ENCODE data around the gene TTLL5.
A peak's percentile ranks its signal among the peaks of the same experiment; 100 is the strongest.

TTLL5 gene

DNA sequence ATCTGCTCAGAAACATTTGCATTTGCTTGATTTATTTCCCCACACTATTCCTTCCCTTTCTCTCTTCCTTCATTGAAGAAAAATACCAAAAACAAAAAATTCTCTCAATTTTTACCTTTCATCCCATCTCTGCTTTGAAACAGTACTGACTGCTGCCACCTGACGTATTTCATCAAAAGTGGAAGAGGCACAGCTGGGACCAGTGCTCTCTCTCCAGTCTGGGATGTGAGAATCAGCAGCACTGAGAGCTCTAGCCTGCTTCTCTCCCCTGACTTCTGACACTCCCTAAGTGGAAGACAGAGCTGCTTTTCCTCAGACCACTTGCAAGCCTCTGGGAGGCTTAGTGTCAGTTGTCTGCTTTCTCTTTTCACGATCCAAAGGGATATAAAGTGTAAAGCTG, 36.9 kb downstream of the TTLL5 start:
- DNase-seq (ENCODE audit: low read depth) = no peak

- no peak for DNase-seq (ENCODE audit: low read depth)
These were observed 38.3 kb downstream of the TTLL5 start for GRCh38 chr14:75699331-75699730.

DNA sequence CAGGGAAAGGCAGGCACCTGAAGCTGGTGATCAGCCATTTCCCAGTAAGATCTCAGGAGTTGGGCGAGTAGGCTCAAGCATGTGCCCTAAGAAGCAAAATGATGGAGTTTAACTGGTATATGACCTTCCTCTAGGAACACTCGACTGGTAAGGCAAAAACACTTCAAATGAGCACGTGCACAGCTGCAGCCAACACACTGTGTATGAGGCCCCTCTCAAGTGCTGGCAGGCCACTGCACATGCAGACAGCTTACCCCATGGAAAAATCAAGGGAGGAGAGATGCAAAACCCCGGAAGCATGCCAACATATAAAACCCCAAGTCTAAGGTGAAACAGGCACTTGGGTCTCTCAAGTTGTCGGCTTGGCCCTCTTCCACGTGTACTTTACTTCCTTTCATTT, 39.2 kb downstream of the TTLL5 start:
- no peak for DNase-seq (ENCODE audit: low read depth)

GRCh38 chr14:75702122-75702521, 41.1 kb downstream of the TTLL5 start:
- no peak for DNase-seq (ENCODE audit: low read depth)

- peak; percentile 3 for DNase-seq (ENCODE audit: low read depth)
These were observed 41.7 kb downstream of the TTLL5 start for GRCh38 chr14:75702616-75703261.

DNA sequence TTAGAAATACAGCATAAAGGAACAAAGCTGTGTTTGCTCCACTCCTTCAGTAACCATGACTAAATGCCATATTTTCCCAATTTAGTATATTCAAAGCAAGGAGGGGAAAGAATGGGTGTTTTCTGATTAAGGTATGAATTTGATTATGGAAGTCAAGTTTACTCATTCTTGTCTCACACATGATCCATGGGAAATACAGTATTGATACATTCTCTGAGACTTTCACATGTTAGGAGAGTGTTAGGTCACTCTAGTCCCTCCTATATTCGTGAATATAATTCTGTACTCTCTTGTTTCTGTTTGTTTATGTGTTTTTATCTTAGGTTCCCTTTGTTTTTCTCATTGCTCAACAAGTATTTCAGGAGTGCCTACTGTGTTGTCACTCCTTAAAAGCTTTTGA, 42.4 kb downstream of the TTLL5 start:
- no peak for DNase-seq (ENCODE audit: low read depth)

DNA sequence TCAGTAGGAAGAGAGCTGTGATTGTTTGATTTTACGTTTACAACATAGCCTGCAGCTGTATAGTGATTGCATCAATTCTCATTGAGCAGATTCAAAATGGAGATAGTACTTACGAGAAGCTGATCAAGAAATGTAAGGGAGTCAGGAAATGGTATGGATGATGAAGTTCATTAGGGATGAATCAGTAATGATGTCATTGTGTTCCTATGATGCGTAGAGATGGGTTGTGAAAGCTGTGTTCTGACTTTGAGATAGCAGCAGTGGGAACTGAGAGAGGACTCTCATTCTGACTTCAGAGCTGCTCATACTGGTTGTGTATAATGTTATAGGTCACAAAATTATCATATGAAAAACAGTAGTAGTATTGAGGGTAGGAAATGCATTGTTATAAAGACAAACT, 44.0 kb downstream of the TTLL5 start:
- no peak for DNase-seq (ENCODE audit: low read depth)

GRCh38 chr14:75709207-75709812, 48.3 kb downstream of the TTLL5 start:
- DNase-seq (ENCODE audit: low read depth) = peak; percentile 80

DNA sequence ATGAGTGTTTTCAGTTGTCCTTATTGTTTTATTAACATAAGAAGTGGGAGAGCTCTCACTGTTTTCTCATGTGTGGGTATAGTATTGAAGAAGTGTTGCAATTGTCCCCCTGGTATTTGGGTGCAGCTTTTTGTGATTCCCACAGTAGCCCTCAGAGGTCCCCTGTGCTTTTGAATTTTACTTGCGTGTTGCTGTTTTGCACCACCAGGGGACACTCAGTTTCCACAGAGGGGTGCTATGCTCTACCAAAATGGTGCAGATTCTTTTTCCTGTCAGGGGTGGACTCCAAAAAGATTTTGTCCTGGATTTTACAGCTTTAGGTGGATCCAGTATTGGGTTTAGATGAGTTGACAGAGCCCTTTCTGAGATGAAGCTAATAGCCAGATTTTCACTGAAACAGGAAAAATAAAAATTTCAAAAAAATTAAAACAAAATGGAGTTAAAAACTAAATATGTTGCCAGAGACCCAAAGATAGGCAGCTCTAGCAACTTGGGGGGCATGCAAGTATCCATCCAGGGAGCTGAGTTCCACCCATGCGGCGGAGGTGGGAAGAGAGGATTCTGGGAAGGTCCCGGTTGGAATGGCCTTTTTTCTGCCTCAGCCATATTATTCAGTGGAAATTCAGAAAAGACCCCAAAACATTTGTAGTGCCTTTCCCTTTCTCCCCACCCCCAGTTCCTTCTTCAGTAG, 50.2 kb downstream of the TTLL5 start:
- peak; percentile 68 for DNase-seq (ENCODE audit: low read depth)

DNA sequence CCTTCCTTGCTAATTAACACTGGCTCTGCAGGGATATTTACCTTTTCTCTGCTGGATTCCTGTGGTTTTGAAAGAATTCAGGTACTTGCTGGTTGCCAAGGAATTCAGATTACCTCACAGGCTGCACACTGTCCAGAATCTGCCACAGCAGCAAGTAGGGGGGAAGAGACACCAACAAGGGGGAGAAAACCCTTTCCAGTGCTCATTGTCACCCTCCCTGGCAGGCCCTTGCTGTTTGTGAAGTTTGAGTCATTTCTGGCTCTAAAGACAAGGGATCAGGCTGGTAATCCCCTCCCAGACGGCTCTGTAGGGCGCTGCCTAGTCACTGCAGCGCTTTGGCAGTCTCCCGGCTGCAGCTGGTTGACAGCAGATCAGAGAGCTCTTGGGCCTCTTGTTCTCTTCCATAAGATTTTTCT, 50.8 kb downstream of the TTLL5 start:
- DNase-seq (ENCODE audit: low read depth) = peak; percentile 85

GRCh38 chr14:75714991-75715390, 53.9 kb downstream of the TTLL5 start:
- DNase-seq (ENCODE audit: low read depth) = peak; percentile 59

DNA sequence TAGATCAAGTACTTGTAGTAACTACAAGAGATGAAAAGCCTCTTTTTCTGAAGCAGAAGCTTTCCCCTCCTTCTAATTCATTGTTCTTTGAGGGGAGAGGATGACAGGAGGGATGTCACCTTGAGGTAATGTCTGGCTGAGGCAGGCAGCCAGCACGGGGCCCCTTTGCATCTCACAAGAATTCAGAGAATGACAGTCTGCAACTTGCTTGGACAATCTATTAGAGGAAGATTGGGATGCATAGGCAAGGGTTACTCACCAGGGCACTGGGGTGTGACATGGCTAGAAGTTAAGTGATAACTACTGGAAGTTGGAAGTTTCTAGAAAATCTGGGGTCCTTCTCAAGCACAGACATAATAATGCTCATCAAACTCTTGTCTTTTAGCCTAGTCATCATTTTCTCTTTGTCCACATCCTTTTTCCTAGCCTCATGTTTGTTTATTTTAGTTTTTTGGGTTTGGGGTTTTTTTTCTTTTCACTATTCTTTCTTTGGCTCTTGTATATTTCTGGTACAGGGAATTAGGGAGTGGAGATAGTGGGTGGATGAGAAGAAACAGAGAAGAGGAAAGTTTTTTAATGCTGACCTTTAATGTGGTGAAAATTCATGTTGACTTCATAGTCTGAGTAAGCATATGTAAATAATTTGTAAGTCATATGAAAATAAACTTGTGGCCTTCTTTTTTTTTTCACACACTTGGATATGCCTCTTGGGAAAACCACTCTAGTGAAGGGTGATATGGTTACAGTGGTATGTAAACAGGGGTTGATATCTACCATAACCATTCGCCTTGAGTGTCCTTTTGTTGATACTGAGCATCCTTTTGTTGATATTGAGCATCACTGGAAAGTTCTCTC, 55.1 kb downstream of the TTLL5 start:
- peak; percentile 88 for DNase-seq (ENCODE audit: low read depth)

DNA sequence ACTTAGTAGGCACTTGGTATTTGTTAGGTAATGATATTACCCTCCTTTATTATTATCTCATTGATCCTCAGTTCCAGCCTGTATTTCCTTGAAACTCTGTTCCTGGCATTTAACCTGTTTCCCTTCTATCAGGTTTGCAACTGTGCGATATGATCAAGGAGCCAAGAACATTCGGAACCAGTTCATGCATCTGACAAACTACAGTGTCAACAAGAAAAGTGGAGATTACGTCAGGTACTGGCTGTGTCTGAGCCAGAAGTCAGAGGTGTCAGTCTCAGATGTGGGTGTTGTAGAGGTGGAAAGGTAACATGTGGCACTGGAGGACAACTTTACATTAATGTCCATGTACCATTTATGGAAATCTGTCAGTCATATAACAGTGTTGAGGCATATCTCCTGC, 56.7 kb downstream of the TTLL5 start:
- no peak for DNase-seq (ENCODE audit: low read depth)

DNA sequence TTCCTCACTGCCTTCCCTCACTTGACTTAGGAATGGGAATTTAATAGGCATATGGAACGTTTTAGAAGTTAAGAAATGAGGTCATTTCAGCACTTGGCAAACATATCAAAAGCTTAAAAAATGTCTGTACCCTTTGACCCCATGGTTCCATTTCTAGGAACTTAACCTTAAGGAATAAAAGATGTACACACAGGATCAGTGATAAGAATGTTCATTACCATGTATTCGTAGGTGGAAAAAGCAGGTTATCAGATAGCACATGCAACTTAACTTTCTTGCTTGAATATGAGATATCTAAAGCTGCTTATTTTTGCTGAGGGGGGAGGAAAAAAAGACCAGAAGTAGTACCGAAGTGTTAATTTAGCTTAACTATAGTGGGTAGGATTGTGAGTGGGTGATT, 57.2 kb downstream of the TTLL5 start:
- DNase-seq (ENCODE audit: low read depth) = no peak

GRCh38 chr14:75720116-75720515, 59.1 kb downstream of the TTLL5 start:
- no peak for DNase-seq (ENCODE audit: low read depth)

DNA sequence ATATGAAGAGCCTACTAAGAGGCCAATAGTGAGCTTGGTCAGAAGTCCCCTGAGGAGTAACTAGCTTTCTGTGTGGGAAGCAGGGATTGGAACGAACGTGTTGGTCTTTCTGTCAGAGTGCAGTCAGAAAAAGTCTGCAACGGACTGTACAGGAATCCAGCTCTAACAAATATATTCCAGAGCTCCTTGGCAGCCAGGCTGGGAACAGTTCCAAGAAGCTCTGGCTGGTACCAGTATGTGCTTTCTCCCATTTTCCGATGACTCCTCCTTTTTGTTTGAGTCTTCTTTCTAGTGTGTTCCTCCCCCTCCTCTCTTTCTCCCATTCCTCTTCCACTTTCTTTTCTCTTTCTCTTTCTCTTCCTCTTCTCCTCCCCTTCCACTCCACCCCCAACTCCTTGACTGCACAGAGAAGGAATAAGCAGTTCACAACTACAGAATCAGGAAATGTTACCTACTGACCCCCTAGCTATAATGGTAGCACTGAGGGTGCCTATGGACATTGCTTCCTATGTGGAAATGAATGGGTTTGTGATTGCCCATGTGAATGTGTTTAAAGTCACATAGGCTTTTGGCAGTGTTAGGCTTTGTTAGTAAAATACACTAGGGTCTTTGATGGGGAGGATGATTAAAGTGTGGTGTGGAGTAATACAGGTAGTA, 59.9 kb downstream of the TTLL5 start:
- peak; percentile 36 for DNase-seq (ENCODE audit: low read depth)

DNA sequence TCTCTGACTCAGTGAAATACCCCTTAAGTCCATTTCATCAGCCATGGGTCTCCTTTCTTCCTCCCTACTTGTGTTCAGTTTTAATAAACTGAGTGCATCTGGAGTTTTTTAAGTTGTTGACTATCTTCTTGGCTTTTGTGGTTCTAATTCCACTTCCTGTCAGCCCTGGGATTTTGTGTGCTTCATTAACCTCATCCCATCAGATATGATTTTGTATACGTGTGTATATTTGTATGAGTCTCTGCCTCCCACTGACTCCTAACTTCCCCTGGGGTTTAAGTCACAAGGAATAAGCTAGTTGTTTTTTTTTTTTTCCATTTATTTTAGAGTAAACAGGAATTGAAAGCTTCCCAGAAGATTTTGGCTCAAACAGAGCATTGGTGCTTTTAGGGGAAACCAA, 62.7 kb downstream of the TTLL5 start:
- DNase-seq (ENCODE audit: low read depth) = no peak

DNA sequence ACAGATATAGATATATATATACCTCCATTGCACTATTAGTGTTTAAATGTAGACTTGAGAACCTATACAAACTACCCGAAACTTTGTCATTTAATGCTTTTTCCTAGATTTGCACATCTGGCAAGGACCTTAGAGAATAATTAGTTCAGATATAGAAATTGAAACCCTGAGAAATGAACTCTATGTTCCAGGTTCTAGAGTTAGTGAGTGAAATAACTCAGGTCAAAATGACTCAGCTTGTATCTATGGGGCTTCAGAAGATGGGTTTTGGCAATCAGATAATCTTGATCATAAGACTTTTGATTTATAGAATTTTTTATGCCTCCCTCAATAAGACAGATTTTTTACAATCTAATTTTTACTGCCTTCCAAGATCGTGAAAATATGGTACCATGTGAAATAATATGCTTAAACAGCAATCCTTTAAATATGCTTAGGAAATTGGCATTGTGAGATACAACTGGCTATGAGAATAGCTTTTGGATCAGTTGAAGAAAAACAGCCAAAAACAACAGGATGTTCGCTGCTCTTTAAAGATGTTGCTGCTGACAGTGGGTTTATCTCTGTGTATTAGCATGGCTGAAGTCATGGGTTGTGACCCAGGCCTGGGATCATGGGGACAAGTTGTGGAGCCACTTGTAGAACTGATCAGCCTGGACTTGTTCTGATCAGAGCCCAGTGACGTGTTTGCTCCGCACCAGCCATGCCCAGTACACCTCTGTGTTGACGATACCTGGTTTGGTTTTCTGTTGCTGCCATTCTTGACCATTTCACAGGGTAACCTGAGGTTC, 63.6 kb downstream of the TTLL5 start:
- no peak for DNase-seq (ENCODE audit: low read depth)

DNA sequence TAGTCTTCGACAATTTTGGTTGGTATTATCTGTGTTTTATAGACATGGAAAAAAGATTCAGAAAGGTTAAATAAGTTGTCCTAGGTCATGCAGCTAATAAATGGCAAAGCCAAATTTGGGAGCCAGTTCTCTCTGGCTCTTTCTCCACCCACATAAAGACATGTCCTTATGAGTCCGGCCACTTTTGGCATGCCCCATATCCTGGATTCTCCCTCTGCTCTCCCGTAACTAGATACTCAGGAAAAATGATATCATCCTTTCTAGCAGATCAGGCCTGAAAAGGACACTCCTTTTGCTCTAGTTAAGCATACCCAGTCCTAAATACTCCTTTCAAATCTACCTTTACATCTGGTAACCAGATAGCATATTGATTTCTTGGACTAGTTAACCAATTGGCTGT, 64.4 kb downstream of the TTLL5 start:
- DNase-seq (ENCODE audit: low read depth) = peak; percentile 33

- DNase-seq (ENCODE audit: low read depth) = no peak
These were observed 65.3 kb downstream of the TTLL5 start for GRCh38 chr14:75726321-75726720.

DNA sequence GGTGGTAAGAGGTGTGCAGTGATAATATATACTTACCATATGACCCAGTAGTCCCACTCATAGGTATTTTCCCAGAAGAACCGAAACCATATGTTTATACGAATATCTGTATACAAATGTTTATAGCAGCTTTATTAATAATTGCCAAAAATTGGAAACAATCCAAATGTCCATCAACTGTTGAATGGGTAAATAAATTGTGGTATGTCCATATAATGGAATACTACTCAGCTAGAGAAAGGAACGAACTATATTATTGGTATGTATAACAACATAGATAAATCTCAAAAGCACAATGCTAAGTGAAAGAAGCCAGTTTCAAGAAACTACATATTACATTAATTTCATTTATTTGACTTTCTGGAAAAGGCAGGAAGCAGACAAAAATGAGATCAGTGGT, 66.1 kb downstream of the TTLL5 start:
- no peak for DNase-seq (ENCODE audit: low read depth)

All from EH (cell line).